Stimulated activated CD4-positive, alpha-beta T cell treated with anti-CD3 and anti-CD28 coated beads, Interleukin-1b, Interleukin-23, amount 100 ng/mL, for 24 hours (primary cell): ENCODE data around the gene GLB1L.
"Not testable (repeated sequence)": the region's sequence is repeated elsewhere in the genome, so short reads cannot be mapped to it uniquely, and the experiment has no call there.

Experiments used
- DNase-seq, 4 experiments: peaks; one replicate each; pipeline ENCODE4 v3.0.0-alpha.2; 2020; ENCODE audit warnings: low read depth in 4 of 4, low spot score in 1 of 4

GLB1L gene

GRCh38 chr2:219209236-219210195 lies 35.7 kb downstream of the GLB1L start:
- DNase-seq: no peak

GRCh38 chr2:219207884-219208740 lies 37.1 kb downstream of the GLB1L start:
- DNase-seq: no peak

GRCh38 chr2:219207134-219207883 lies 37.9 kb downstream of the GLB1L start:
- DNase-seq: no peak

- DNase-seq: peak; percentile 91 to 92 (median 92)
Measured at GRCh38 chr2:219206328-219207133, 38.7 kb downstream of the GLB1L start, which contains the start of gene ZFAND2B. TSS of gene ZFAND2B (plus strand) at chr2:219206782. CDS start at chr2:219206988, 206 bp downstream.

GRCh38 chr2:219205981-219206327 lies 39.3 kb downstream of the GLB1L start:
- DNase-seq: no peak

DNA sequence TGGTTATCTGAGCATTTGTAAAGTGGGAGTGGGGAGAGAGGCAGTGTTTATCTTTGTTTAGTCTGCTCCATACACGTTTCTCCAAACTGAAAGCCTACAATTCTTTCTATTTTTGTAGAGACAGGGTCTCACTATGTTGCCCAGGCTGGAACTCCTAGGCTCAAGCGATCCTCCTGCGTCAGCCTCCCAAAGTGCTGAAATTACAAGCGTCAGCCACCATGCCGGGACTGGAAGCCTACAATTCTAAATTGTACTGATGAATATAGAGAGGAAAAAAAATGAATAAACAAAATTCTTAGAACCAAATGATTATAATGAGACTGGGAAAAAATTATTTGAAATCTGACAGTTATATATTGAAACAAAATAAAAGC lies 40.1 kb downstream of the GLB1L start:
- DNase-seq: no peak

- no peak for DNase-seq
Measured at GRCh38 chr2:219204425-219205164, 40.6 kb downstream of the GLB1L start.

DNA sequence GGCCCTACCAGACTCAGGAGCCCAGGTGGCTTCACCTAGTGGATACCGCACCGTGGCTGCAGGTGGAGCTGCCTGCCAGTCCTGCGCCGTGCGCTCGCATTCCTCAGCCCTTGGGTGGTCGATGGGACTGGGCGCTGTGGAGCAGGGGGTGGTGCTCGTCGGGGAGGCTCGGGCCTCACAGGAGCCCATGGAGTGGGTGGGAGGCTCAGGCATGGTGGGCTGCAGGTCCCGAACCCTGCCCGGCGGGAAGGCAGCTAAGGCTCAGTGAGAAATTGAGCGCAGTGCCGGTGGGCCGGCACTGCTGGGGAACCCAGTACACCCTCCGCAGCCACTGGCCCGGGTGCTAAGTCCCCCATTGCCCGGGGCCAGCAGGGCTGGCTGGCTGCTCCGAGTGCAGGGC lies 43.9 kb downstream of the GLB1L start:
- not testable (repeated sequence) for DNase-seq

DNA sequence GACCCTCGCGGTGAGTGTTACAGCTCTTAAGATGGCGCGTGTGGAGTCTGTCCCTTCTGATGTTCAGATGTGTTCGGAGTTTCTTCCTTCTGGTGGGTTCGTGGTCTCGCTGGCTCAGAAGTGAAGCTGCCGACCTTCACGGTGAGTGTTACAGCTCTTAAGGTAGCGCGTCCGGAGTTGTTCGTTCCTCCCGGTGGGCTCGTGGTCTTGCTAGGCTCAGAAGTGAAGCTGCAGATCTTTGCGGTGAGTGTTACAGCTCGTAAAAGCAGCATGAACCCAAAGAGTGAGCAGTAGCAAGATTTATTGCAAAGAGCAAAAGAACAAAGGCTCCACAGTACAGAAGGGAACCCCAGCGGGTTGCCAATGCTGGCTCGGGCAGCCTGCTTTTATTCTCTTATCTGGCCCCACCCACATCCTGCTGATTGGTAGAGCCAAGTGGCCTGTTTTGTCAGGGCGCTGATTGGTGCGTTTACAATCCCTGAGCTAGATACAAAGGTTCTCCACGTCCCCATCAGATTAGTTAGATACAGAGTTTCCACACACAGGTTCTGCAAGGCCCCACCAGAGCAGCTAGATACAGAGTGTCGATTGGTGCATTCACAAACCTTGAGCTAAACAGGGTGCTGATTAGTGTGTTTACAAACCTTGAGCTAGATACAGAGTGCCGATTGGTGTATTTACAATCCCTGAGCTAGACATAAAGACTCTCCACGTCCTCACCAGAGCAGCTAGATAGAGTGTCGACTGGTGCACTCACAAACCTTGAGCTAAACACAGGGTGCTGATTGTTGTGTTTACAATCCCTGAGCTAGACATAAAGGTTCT lies 44.5 kb downstream of the GLB1L start:
- not testable (repeated sequence) for DNase-seq

GRCh38 chr2:219199470-219200211 lies 45.6 kb downstream of the GLB1L start:
- DNase-seq: no peak

GRCh38 chr2:219198974-219199373 lies 46.3 kb downstream of the GLB1L start:
- no peak for DNase-seq

DNA sequence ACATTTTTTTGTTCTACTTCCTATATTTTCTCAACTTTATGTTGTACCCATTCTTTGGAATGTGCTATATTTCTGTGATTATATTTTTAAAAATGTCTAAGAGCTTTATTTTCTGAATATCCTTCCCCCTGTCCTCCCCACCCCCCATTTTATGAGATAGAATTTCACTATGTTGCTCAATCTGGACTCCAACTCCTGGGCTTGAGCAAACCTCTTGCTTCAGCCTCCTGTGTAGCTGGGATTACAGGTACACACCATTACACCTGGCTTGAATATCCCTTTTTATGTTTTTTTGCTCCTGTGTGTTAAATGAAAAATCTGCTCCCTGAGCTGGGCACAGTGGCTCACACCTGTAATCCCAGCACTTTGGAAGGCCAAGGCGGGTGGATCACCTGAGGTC lies 47.9 kb downstream of the GLB1L start:
- no peak for DNase-seq

GRCh38 chr2:219186754-219187456 lies 58.3 kb downstream of the GLB1L start:
- DNase-seq: no peak
